ENCODE data around the gene HINT3. TPM values are rescaled to one million over a fixed set of nuclear protein-coding genes. Genes with fewer than 3 reads are reported as not detected.
"Not testable (repeated sequence)": the region's sequence is repeated elsewhere in the genome, so short reads cannot be mapped to it uniquely, and the experiment has no call there.

Gene HINT3
- total RNA-seq, 4 donors from 2014 or later: 12.5 to 27.0 (median 16.6) TPM

DNA sequence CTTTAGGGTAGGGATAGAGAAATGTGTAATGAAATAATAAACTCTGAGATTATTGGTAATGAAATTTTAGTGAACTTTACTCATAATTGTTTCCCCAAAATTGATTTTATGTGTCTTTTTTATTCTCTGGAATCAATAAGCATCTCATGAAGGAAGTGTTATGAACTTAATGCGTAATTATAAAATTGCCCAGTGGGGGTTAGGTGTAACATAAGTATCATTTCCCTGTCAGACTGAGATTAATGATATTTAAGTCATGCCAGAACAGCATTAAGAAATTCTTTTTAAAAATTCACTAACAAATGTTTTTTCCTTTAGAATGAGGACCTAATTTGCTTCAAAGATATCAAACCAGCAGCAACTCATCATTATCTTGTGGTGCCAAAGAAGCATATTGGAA is 10.0 kb downstream of the HINT3 start:
- Histone ChIP-seq H3K36me3 (peaks cover 14% of the 10 kb centered on the region), H3K4me1 (no peaks in the 10 kb centered on the region), H3K27me3 (no peaks in the 10 kb centered on the region), H3K4me3 (no peak overlapping the region), H3K9me3 (no peaks in the 10 kb centered on the region), H3K27ac (no peak overlapping the region)
- 88% methylated on average over 1 of the region's 1 CpG for WGBS
- DNase-seq (ENCODE audit: low spot score in 2 of 2): no peak
- TF ChIP-seq, protein P1, sequence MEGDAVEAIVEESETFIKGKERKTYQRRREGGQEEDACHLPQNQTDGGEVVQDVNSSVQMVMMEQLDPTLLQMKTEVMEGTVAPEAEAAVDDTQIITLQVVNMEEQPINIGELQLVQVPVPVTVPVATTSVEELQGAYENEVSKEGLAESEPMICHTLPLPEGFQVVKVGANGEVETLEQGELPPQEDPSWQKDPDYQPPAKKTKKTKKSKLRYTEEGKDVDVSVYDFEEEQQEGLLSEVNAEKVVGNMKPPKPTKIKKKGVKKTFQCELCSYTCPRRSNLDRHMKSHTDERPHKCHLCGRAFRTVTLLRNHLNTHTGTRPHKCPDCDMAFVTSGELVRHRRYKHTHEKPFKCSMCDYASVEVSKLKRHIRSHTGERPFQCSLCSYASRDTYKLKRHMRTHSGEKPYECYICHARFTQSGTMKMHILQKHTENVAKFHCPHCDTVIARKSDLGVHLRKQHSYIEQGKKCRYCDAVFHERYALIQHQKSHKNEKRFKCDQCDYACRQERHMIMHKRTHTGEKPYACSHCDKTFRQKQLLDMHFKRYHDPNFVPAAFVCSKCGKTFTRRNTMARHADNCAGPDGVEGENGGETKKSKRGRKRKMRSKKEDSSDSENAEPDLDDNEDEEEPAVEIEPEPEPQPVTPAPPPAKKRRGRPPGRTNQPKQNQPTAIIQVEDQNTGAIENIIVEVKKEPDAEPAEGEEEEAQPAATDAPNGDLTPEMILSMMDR (IDR thresholded peaks at IDR 0.05): no peak
- no peak for TF ChIP-seq POLR2AphosphoS5 (IDR thresholded peaks at IDR 0.05)
- TF ChIP-seq EP300 (IDR thresholded peaks at IDR 0.05): no peak
- TF ChIP-seq POLR2A (IDR thresholded peaks at IDR 0.05): no peak

DNA sequence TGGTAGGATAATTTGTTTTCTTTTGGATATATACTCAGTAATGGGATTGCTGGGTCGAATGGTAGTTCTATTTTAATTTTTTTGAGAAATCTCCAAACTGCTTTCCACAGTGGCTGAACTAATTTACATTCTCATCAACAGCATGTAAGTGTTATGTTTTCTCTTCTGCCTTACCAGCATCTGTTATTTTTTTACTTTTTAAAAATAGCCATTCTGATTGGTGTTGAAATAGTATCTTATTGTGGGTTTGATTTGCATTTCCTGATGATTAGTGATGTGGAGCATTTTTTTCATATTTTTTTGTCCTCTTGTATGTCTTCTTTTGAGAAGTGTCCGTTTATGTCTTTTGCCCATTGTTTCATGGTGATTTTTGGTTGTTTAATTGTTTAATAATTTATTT is 11.9 kb downstream of the HINT3 start:
- no peak overlapping the region for H3K4me3 ChIP-seq
- 93% methylated on average over 2 of the region's 2 CpGs for WGBS
- H3K4me1 ChIP-seq: no peaks in the 10 kb centered on the region
- H3K27me3 ChIP-seq: no peaks in the 10 kb centered on the region
- H3K27ac ChIP-seq: no peak overlapping the region
- TF ChIP-seq EP300 (IDR thresholded peaks at IDR 0.05) (no peak), POLR2A (IDR thresholded peaks at IDR 0.05) (no peak), POLR2AphosphoS5 (IDR thresholded peaks at IDR 0.05) (no peak)
- TF ChIP-seq, protein P1 (IDR thresholded peaks at IDR 0.05): no peak
- DNase-seq (ENCODE audit: low spot score in 2 of 2): no peak
- no peaks in the 10 kb centered on the region for H3K9me3 ChIP-seq
- peaks cover 14% of the 10 kb centered on the region for H3K36me3 ChIP-seq

DNA sequence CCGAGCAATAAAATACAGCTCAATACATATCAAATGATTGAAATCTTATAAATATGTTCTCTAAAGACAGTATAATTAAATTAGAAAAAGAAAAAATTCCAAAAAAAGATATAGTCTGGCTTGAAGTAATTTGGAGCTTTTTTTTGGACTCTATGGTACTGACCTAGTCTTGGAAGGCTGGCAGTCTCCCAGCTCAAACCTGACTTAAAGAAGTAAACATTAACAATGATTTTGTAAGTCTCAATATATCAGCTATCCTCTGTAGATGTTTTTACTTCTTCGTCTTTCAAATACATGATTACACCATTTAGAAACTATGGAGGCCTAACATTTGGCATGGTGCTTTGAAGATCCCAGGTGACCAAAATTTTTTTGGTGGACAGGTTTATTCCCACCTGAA is 14.2 kb downstream of the HINT3 start:
- Histone ChIP-seq H3K4me3 (no peak overlapping the region), H3K27ac (no peak overlapping the region), H3K36me3 (peaks cover 24% of the 10 kb centered on the region), H3K27me3 (no peaks in the 10 kb centered on the region), H3K9me3 (no peaks in the 10 kb centered on the region), H3K4me1 (no peaks in the 10 kb centered on the region)
- no peak for DNase-seq (ENCODE audit: low spot score in 2 of 2)
- no peak for TF ChIP-seq POLR2AphosphoS5 (IDR thresholded peaks at IDR 0.05)
- TF ChIP-seq POLR2A (IDR thresholded peaks at IDR 0.05): no peak
- no peak for TF ChIP-seq EP300 (IDR thresholded peaks at IDR 0.05)
- TF ChIP-seq, protein P1 (IDR thresholded peaks at IDR 0.05): no peak
- WGBS: 0% methylated on average over 2 of the region's 2 CpGs

DNA sequence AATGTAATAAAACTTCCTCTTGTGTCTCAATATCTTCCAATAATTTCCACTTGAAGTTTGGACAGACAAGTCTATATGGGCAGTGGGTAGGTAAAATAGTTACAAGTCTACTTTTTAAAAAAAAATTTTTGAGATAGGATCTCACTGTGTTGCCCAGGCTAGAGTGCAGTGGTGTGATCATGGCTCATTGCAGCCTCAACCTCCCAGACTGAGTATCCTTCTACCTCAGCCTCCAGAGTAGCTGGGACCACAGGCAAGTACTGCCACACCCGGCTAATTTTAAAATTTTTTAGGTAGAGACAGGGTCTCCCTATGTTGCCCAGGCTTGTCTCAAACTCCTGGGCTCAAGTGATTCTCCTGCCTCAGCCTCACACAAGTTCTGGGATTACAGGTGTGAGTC is 15.9 kb downstream of the HINT3 start:
- H3K4me3 ChIP-seq; H3K4me1 ChIP-seq; H3K27me3 ChIP-seq; H3K9me3 ChIP-seq; H3K27ac ChIP-seq; DNase-seq (ENCODE audit: low spot score in 2 of 2): not testable (repeated sequence)
- WGBS: 100% methylated on average over 1 of the region's 1 CpG
- peaks cover 22% of the 10 kb centered on the region for H3K36me3 ChIP-seq

DNA sequence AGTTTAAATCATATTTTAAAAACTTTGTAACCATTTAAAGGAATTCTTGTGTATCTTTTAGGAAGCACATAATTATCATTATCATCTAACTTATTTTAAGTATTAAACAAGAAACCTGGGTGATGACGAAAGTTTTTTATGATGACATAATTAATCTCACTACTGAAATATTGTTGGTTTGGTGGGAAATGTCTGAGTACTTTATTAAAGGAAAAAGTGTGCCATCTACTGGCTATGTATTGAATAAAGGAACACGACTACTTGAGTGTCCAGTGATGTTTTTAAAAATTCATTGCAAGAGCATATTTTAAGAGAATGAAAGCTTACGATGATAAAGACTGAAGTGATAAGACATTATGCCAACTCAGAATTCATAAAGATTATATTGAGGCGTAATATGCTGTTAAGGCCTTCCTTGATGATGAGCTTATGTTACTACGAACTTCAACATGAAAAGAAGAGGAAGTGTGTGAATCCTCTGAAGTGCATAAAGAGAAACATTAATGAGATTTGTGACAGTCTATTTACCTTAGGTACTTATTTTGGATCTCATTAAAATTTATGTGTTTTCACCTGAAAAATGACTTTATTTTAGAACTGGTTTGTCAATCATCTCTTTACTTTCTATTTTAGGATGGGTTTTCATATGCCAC is 17.8 kb downstream of the HINT3 start:
- Histone ChIP-seq H3K36me3 (peaks cover 11% of the 10 kb centered on the region), H3K4me1 (no peaks in the 10 kb centered on the region), H3K9me3 (no peaks in the 10 kb centered on the region), H3K27me3 (no peaks in the 10 kb centered on the region), H3K4me3 (no peak overlapping the region), H3K27ac (no peak overlapping the region)
- 32% methylated on average over 5 of the region's 5 CpGs for WGBS
- no peak for DNase-seq (ENCODE audit: low spot score in 2 of 2)
- no peak for TF ChIP-seq POLR2A (IDR thresholded peaks at IDR 0.05)
- TF ChIP-seq, protein P1 (IDR thresholded peaks at IDR 0.05): peak in 1 of 2 donors; percentile 34

DNA sequence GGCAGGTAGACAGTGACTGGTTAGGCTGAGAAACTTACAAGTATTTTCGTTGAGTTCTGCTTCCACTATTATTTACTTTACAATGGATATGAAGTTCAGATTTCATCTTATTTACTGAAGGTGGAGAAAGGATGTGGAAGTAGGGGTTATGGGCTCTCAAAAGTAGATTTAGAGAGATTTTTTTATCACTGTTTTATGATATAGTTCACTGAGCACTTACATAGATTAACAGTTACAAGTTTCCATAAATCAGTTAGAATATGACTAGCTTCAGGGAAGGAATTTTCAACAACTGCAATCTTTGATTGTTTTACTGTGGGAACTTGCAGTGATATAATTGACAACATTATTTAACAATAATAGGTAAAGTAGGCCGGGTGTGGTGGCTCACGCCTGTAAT is 22.5 kb downstream of the HINT3 start:
- Histone ChIP-seq H3K4me3 (no peak overlapping the region), H3K4me1 (no peaks in the 10 kb centered on the region), H3K9me3 (no peaks in the 10 kb centered on the region), H3K36me3 (peaks cover 15% of the 10 kb centered on the region), H3K27me3 (no peaks in the 10 kb centered on the region), H3K27ac (no peak overlapping the region)
- WGBS: 88% methylated on average over 3 of the region's 3 CpGs
- DNase-seq (ENCODE audit: low spot score in 2 of 2): no peak
- TF ChIP-seq, protein P1 (IDR thresholded peaks at IDR 0.05): no peak
- TF ChIP-seq EP300 (IDR thresholded peaks at IDR 0.05): no peak

Data from suprapubic skin (tissue), 4 donors.